DND-41 (cell line): Measurements from ENCODE around the gene GM2A.

Experiments
- ATAC-seq: fragments of 200-7000 bp; cut with Tn5 transposase; 3 replicates; pipeline ENCODE4 v1.9.1; 2021; ENCODE audit warnings: low read depth; ENCODE audit not compliant: insufficient read depth
- DNase-seq: peaks from one replicate; pipeline ENCODE4 v3.0.0-alpha.2; 2020
- H2AFZ ChIP-seq: 2 replicates; pipeline ENCODE4 v1.6.0; 2012; ENCODE audit warnings: low read depth, low read length
- H3K27ac ChIP-seq: 2 replicates; pipeline ENCODE4 v1.5.1; 2012; ENCODE audit warnings: low read length, inconsistent platforms
- H3K27me3 ChIP-seq: fragments of 200-600 bp; sonication (generic); 2 replicates; pipeline ENCODE4 v1.6.0; 2012; ENCODE audit warnings: low read length, mild to moderate bottlenecking, inconsistent platforms; ENCODE audit not compliant: insufficient read depth, poor library complexity
- H3K36me3 ChIP-seq: 2 replicates; pipeline ENCODE4 v1.5.1; 2012; ENCODE audit warnings: low read length, inconsistent platforms; ENCODE audit not compliant: insufficient read depth
- H3K4me1 ChIP-seq: 2 replicates; pipeline ENCODE4 v1.5.1; 2012; ENCODE audit warnings: mild to moderate bottlenecking, low read length; ENCODE audit not compliant: insufficient read depth
- H3K4me2 ChIP-seq: 2 replicates; pipeline ENCODE4 v1.6.0; 2012; ENCODE audit warnings: mild to moderate bottlenecking, moderate library complexity, low read length, inconsistent platforms; ENCODE audit not compliant: insufficient read depth
- H3K4me3 ChIP-seq, 2 experiments: fragments of 200-600 bp in 1 of 2; shearing (Covaris generic) in 1 of 2; 2 replicates each; pipeline ENCODE4 v1.5.1; 2012 to 2016; ENCODE audit warnings: inconsistent platforms in 2 of 2, low read length in 2 of 2, mild to moderate bottlenecking in 2 of 2, low read depth in 1 of 2, moderate library complexity in 1 of 2
- H3K79me2 ChIP-seq: 2 replicates; pipeline ENCODE4 v1.6.0; 2012; ENCODE audit warnings: low read length, inconsistent platforms; ENCODE audit not compliant: insufficient read depth
- H3K9ac ChIP-seq: 2 replicates; pipeline ENCODE4 v1.6.0; 2012; ENCODE audit warnings: low read depth, mild to moderate bottlenecking, inconsistent platforms, low read length, moderate library complexity
- H3K9me3 ChIP-seq: 2 replicates; pipeline ENCODE4 v1.5.1; 2012; ENCODE audit warnings: low read length, moderate library complexity, mild to moderate bottlenecking, inconsistent platforms; ENCODE audit not compliant: insufficient read depth, severe bottlenecking
- H4K20me1 ChIP-seq: 2 replicates; pipeline ENCODE4 v1.6.0; 2012; ENCODE audit warnings: low read length; ENCODE audit not compliant: insufficient read depth
- CTCF ChIP-seq: IDR thresholded peaks from 2 replicates; pipeline ENCODE4 v1.5.1; 2012; ENCODE audit warnings: borderline replicate concordance, low read length, moderate library complexity, mild to moderate bottlenecking; ENCODE audit not compliant: poor library complexity, severe bottlenecking; ENCODE audit errors: extremely low read depth
- EZH2 ChIP-seq: IDR thresholded peaks from 3 replicates; pipeline ENCODE4 v1.6.1; 2012; ENCODE audit warnings: borderline replicate concordance, low read depth, mild to moderate bottlenecking, moderate library complexity, low read length, inconsistent platforms; ENCODE audit not compliant: severe bottlenecking

Gene GM2A

DNA sequence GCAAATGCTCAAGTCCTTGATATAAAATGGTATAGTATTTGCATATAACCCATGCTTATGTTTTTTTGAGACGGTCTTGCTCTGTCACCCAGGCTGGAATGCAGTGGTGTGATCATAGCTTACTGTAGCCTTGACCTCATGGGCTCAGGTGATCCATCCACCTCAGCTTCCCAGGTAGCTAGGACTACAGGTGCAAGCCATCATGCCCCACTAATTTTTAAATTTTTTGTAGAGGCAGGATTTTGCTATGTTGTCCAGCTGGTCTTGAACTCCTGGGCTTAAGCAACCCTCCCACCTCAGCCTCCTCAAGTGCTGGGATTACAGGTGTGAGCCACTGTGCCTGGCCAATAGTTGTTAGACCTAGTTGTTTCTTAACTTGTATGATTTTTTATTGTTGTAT is 33.3 kb downstream of the GM2A start:
- Histone ChIP-seq H3K79me2 (no peaks in the 10 kb centered on the region), H3K4me1 (no peaks in the 10 kb centered on the region), H3K27ac (no peak overlapping the region), H3K4me2 (no peak overlapping the region), H3K36me3 (no peaks in the 10 kb centered on the region), H3K9me3 (no peaks in the 10 kb centered on the region), H3K27me3 (no peaks in the 10 kb centered on the region), H4K20me1 (no peaks in the 10 kb centered on the region), H3K4me3 (no peak overlapping the region), H3K9ac (no peak overlapping the region), H2AFZ (no peak overlapping the region)
- DNase-seq = no peak
- no peak for ATAC-seq
- no peak for TF ChIP-seq EZH2
- TF ChIP-seq CTCF = no peak

DNA sequence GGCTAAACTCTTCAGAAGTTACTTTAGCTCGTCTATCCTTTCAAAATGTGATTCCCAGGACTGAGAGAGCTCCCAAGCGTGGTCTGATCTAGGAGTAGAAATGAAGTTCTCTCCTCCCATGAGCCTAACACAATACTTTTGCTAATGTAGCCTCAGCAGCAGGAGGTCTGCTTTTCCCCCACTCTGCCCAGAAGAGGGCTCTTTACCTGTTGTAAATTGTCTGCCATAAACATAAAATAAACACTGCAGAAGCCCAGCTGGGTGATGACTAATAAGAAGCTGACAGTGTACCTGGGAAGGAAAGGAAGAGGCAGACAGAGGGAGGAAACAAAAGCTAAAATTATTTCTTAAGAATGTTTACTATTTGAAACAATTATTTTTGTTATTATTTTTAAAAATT is 35.2 kb downstream of the GM2A start:
- Histone ChIP-seq H3K9ac (no peak overlapping the region), H3K27ac (no peak overlapping the region), H3K79me2 (no peaks in the 10 kb centered on the region), H3K4me3 (no peak overlapping the region), H3K4me2 (no peak overlapping the region), H3K9me3 (no peaks in the 10 kb centered on the region), H3K36me3 (no peaks in the 10 kb centered on the region), H2AFZ (no peak overlapping the region), H3K27me3 (peaks cover 2% of the 10 kb centered on the region), H4K20me1 (no peaks in the 10 kb centered on the region), H3K4me1 (no peaks in the 10 kb centered on the region)
- ATAC-seq = no peak
- TF ChIP-seq EZH2 (no peak), CTCF (no peak)
- no peak for DNase-seq

- Histone ChIP-seq H2AFZ (no peak overlapping the region), H4K20me1 (no peaks in the 10 kb centered on the region), H3K36me3 (no peaks in the 10 kb centered on the region), H3K4me3 (no peak overlapping the region), H3K79me2 (no peaks in the 10 kb centered on the region), H3K9ac (no peak overlapping the region), H3K4me1 (no peaks in the 10 kb centered on the region), H3K27ac (no peak overlapping the region), H3K4me2 (no peak overlapping the region), H3K9me3 (no peaks in the 10 kb centered on the region), H3K27me3 (peaks cover 8% of the 10 kb centered on the region)
- TF ChIP-seq CTCF (no peak), EZH2 (no peak)
- no peak for ATAC-seq
- DNase-seq = no peak
Observed at GRCh38 chr5:151293624-151294023, 40.6 kb downstream of the GM2A start.

GRCh38 chr5:151295138-151295537 is 42.2 kb downstream of the GM2A start:
- no peak overlapping the region for H3K4me3 ChIP-seq
- no peak for DNase-seq
- H3K4me2 ChIP-seq = no peak overlapping the region
- H3K36me3 ChIP-seq = no peaks in the 10 kb centered on the region
- no peaks in the 10 kb centered on the region for H3K9me3 ChIP-seq
- no peak overlapping the region for H3K27ac ChIP-seq
- TF ChIP-seq CTCF (no peak), EZH2 (no peak)
- peaks cover 10% of the 10 kb centered on the region for H3K27me3 ChIP-seq
- H2AFZ ChIP-seq = no peak overlapping the region
- no peaks in the 10 kb centered on the region for H3K4me1 ChIP-seq
- ATAC-seq = no peak
- no peaks in the 10 kb centered on the region for H3K79me2 ChIP-seq
- no peak overlapping the region for H3K9ac ChIP-seq
- no peaks in the 10 kb centered on the region for H4K20me1 ChIP-seq
